ENCODE results near the gene CRTC2.

Gene CRTC2

DNA sequence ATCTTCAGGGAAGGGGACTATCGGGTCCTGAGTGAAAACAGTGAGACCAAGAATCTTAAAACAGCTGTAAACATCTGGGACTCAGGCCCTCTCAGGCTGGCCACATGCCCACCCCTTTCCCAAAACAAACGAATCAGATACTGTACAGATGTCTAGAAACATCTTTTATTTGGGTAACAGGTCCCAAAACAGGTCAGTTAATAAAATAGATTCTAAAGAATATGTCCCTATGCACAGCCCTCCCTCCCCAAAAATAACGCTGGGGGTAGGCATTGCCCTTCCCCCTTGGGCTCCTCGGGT lies 499 bp upstream of the CRTC2 start:
- Histone ChIP-seq H3K4me3 (replicated peaks; ENCODE audit: low read depth, low read length) (peak overlapping the region; percentile 5; the same call in 1 of the 2 replicates), H3K27me3 (replicated peaks; ENCODE audit: control insufficient read depth, insufficient read depth, low read length) (no peaks in the 10 kb centered on the region), H3K36me3 (ENCODE audit: control insufficient read depth, insufficient read depth, low read length) (peaks cover 15% of the 10 kb centered on the region)
- TF ChIP-seq, protein P1, sequence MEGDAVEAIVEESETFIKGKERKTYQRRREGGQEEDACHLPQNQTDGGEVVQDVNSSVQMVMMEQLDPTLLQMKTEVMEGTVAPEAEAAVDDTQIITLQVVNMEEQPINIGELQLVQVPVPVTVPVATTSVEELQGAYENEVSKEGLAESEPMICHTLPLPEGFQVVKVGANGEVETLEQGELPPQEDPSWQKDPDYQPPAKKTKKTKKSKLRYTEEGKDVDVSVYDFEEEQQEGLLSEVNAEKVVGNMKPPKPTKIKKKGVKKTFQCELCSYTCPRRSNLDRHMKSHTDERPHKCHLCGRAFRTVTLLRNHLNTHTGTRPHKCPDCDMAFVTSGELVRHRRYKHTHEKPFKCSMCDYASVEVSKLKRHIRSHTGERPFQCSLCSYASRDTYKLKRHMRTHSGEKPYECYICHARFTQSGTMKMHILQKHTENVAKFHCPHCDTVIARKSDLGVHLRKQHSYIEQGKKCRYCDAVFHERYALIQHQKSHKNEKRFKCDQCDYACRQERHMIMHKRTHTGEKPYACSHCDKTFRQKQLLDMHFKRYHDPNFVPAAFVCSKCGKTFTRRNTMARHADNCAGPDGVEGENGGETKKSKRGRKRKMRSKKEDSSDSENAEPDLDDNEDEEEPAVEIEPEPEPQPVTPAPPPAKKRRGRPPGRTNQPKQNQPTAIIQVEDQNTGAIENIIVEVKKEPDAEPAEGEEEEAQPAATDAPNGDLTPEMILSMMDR (IDR thresholded peaks at IDR 0.05; ENCODE audit: insufficient read depth, low read length, poor library complexity, severe bottlenecking) = no peak
- DNase-seq (ENCODE audit: extremely low read depth, insufficient read length) = no peak

DNA sequence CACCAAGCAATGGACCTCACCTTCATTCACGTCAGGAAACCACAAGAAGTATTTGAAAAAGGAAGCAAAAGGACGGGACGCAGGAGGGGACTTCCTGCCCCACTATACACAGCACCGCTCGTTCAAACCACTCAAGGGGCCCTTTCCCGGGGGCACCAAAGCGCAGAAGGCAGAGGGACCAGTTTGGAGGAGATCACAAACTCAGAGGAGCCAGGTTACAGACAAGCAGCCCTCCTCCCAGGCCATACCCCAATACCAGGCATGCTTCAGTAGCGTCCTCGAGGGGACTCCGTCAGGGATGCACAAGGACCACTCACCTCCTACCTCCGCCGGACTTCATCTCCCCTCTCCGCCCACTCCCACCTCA lies 685 bp downstream of the CRTC2 start:
- TF ChIP-seq, protein P1 (IDR thresholded peaks at IDR 0.05; ENCODE audit: insufficient read depth, low read length, poor library complexity, severe bottlenecking) = no peak
- DNase-seq (ENCODE audit: extremely low read depth, insufficient read length) = no peak
- Histone ChIP-seq H3K4me3 (replicated peaks; ENCODE audit: low read depth, low read length) (peak overlapping the region; percentile 99), H3K27me3 (replicated peaks; ENCODE audit: control insufficient read depth, insufficient read depth, low read length) (no peaks in the 10 kb centered on the region), H3K36me3 (ENCODE audit: control insufficient read depth, insufficient read depth, low read length) (peaks cover 24% of the 10 kb centered on the region)

DNA sequence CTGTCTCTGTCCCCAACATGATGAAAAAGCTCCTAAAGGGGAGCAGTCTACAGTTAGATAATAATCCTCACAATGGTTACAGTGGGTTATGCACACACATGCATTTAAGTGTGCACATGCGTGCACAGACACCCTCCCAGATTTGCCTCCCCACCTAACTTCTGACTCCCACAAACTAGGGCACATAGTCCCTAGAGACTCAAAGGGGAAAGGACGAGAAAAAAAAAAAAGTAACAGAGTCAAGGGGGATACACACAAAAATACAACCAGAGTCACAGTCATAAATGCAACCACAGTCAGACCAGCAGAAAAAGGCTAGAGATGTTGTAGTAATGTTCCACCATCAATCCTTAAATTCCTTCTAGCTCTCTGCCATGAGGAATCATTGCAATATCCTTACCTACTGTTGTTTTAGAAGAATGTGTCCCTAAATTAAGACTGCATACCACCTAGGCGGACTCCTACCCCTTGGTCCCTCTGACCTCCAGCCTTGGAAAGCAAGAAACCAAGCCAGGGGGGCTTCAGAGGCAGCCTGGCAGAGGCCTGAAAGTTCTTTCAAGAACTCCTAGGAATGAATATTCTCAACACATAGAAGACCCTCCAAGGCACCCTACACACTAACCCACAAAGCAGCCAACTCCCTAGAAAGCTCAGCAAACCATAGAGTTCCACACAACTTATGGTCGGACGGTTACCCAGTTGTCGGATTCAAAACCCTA lies 1.3 kb downstream of the CRTC2 start:
- Histone ChIP-seq H3K27me3 (replicated peaks; ENCODE audit: control insufficient read depth, insufficient read depth, low read length) (no peaks in the 10 kb centered on the region), H3K36me3 (ENCODE audit: control insufficient read depth, insufficient read depth, low read length) (peaks cover 27% of the 10 kb centered on the region), H3K4me3 (replicated peaks; ENCODE audit: low read depth, low read length) (peak overlapping the region; percentile 99)
- TF ChIP-seq, protein P1 (IDR thresholded peaks at IDR 0.05; ENCODE audit: insufficient read depth, low read length, poor library complexity, severe bottlenecking) = no peak
- DNase-seq (ENCODE audit: extremely low read depth, insufficient read length) = no peak

DNA sequence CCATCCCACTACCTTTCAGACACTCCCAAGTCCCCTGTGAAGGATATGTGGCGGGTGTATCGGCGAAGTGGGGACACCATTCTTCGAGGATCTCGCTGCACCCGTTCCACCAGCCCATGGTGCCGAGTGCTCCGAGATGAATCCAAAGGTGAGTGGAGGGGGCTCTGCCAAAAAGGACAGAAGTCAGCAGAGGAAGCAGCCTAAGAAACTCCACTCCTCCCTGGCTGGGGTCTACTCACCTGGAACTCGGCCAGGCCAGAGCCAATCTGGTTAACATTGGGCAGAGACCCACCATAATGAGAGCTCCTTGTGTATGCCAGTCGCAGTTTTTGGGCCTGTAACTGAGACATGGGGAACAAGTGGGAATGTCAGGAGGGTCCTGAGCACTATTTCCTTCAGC lies 3.6 kb downstream of the CRTC2 start:
- H3K36me3 ChIP-seq (ENCODE audit: control insufficient read depth, insufficient read depth, low read length) = peaks cover 33% of the 10 kb centered on the region

DNA sequence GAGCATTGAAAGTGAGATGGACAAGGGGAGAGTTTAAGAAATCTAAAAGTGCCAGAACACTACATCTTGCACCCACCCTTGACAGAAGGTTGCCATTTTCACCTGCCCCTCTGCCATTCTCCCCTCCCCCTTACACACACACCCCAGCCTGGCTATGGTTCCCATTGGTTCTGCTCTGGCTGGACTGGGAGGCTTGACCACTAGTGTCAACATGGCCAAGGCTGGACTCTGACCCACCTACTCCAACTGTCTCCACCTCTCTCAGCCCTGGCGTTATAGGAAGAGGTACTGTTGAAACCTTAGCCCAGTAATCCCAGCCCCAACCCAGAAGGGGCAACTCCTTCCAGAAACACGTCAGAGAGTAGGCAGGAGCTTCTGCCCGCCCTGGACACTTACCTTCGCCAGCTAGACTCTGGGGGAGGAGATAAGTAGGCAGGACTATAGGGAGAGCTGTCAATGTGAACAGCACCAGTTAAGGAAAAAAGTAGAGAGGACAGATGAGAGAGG lies 4.5 kb downstream of the CRTC2 start:
- Histone ChIP-seq H3K27me3 (replicated peaks; ENCODE audit: control insufficient read depth, insufficient read depth, low read length) (no peaks in the 10 kb centered on the region), H3K36me3 (ENCODE audit: control insufficient read depth, insufficient read depth, low read length) (peaks cover 35% of the 10 kb centered on the region), H3K4me3 (replicated peaks; ENCODE audit: low read depth, low read length) (no peak overlapping the region)
- TF ChIP-seq, protein P1 (IDR thresholded peaks at IDR 0.05; ENCODE audit: insufficient read depth, low read length, poor library complexity, severe bottlenecking) = no peak
- DNase-seq (ENCODE audit: extremely low read depth, insufficient read length) = no peak

More for the DNA sequence above, 3.6 kb downstream of the CRTC2 start:
- Histone ChIP-seq H3K27me3 (replicated peaks; ENCODE audit: control insufficient read depth, insufficient read depth, low read length) (no peaks in the 10 kb centered on the region), H3K4me3 (replicated peaks; ENCODE audit: low read depth, low read length) (no peak overlapping the region)
- TF ChIP-seq, protein P1 (IDR thresholded peaks at IDR 0.05; ENCODE audit: insufficient read depth, low read length, poor library complexity, severe bottlenecking) = no peak
- DNase-seq (ENCODE audit: extremely low read depth, insufficient read length) = no peak
